Measurements from ENCODE around the gene FLNB. TPM values are rescaled to one million over a fixed set of nuclear protein-coding genes. Genes with fewer than 3 reads are reported as not detected.
A peak's percentile ranks its signal among the peaks of the same experiment; 100 is the strongest.

The FLNB gene
- total RNA-seq, 1 experiment from 2014 or later: 580 TPM

DNA sequence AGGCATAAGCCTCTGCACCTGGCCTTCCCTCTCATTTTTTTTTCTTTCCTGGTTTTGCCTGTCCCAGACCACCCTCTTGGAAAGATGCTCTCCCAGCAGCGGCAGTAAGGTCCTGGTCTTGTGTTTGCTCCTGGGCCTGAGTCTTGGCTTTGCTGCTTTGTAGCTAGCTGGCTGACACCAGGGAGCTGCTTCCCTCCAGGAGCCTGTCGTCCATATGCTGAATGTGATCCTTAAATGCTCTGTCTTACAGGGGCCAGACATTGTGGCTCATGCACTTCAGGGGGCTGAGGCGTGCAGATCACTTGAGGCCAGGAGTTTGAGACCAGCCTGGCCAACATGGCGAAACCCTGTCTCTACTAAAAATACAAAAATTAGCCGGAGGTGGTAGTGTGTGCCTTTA is 17.2 kb downstream of the FLNB start:
- no TSS peak for BruUV-seq (replicated peaks)
- TF ChIP-seq, protein P1, sequence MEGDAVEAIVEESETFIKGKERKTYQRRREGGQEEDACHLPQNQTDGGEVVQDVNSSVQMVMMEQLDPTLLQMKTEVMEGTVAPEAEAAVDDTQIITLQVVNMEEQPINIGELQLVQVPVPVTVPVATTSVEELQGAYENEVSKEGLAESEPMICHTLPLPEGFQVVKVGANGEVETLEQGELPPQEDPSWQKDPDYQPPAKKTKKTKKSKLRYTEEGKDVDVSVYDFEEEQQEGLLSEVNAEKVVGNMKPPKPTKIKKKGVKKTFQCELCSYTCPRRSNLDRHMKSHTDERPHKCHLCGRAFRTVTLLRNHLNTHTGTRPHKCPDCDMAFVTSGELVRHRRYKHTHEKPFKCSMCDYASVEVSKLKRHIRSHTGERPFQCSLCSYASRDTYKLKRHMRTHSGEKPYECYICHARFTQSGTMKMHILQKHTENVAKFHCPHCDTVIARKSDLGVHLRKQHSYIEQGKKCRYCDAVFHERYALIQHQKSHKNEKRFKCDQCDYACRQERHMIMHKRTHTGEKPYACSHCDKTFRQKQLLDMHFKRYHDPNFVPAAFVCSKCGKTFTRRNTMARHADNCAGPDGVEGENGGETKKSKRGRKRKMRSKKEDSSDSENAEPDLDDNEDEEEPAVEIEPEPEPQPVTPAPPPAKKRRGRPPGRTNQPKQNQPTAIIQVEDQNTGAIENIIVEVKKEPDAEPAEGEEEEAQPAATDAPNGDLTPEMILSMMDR (IDR thresholded peaks at IDR 0.05; ENCODE audit: unreplicated experiment): no peak
- Mint-ChIP-seq H3K4me1 (ENCODE audit: insufficient read depth, unreplicated experiment) (peaks cover 52% of the 10 kb centered on the region), H3K27me3 (ENCODE audit: insufficient read depth, unreplicated experiment) (no peaks in the 10 kb centered on the region), H3K27ac (ENCODE audit: low read depth, unreplicated experiment) (peak overlapping the region; percentile 88), H3K36me3 (ENCODE audit: insufficient read depth, unreplicated experiment) (peaks cover 18% of the 10 kb centered on the region), H3K9me3 (ENCODE audit: unreplicated experiment) (no peaks in the 10 kb centered on the region), H3K4me3 (ENCODE audit: unreplicated experiment) (no peak overlapping the region)
- POLR2A ChIA-PET: interaction anchor here (0.6 to 6.2 kb wide), 13 partner anchors 9 to 233 kb away, joined by 3 to 57 read pairs (median 6); partner anchors contain the start of gene FLNB
- no peak for DNase-seq (ENCODE audit: unreplicated experiment)
- CTCF ChIA-PET: interaction anchor here (0.7 to 2.9 kb wide), 15 partner anchors 11 to 153 kb away, joined by 3 to 29 read pairs (median 4); partner anchors contain the start of gene FLNB
- intact Hi-C loops (cut with micrococcal nuclease): no loop called here

DNA sequence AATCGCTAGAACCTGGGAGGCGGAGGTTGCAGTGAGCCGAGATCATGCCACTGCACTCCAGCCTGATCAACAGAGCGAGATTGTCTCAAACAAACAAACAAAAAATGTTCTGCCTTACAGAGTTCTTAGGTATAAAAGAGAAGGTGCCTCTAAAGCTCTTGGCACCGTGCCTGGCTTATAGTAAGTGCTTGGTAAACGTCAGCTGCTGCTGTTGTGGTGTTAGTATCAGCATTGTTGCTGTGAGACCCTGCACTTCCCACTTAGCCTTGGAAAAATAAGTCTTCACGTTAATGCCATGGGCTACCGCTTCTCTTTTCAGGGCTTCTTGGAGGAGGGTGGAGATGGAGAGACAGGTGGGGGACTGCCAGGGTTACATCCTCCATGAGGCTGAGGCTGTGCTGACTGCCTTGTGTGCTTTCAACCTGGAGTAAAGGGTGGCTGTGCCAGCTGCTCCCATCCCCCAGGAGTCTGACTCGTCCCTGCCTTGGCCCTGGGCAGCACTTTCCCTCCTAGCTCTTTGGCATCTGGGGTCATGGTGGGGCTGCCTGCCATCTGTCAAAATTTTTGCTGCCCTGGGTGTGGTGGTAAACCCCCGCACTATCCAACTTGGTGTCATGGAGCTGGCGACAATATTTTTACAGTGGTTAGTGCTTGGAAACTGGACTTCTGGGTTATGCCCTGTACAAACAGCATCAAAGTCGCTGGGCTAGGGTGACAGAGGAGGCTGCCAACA is 17.8 kb downstream of the FLNB start:
- H3K4me3 Mint-ChIP-seq (ENCODE audit: unreplicated experiment): peak overlapping the region; percentile 53
- H3K36me3 Mint-ChIP-seq (ENCODE audit: insufficient read depth, unreplicated experiment): peaks cover 18% of the 10 kb centered on the region
- peaks cover 46% of the 10 kb centered on the region for H3K4me1 Mint-ChIP-seq (ENCODE audit: insufficient read depth, unreplicated experiment)
- POLR2A ChIA-PET: interaction anchor here (0.6 to 6.2 kb wide), 21 partner anchors 7 to 232 kb away, joined by 3 to 57 read pairs (median 5); partner anchors contain the start of gene FLNB
- H3K27ac Mint-ChIP-seq (ENCODE audit: low read depth, unreplicated experiment): peak overlapping the region; percentile 88
- H3K27me3 Mint-ChIP-seq (ENCODE audit: insufficient read depth, unreplicated experiment): no peaks in the 10 kb centered on the region
- CTCF ChIA-PET: interaction anchor here (0.6 to 2.9 kb wide), 27 partner anchors 9 to 449 kb away, joined by 3 to 29 read pairs (median 4); partner anchors contain the start of gene FLNB
- no TSS peak for BruUV-seq (replicated peaks)
- H3K9me3 Mint-ChIP-seq (ENCODE audit: unreplicated experiment): no peaks in the 10 kb centered on the region
- peak; percentile 81 for DNase-seq (ENCODE audit: unreplicated experiment)
- intact Hi-C loops (cut with micrococcal nuclease): loop anchor here (1.0 to 2.0 kb wide), 2 partner anchors 63 to 162 kb away; no protein-coding TSS in a partner anchor
- TF ChIP-seq, protein P1 (IDR thresholded peaks at IDR 0.05; ENCODE audit: unreplicated experiment): no peak

DNA sequence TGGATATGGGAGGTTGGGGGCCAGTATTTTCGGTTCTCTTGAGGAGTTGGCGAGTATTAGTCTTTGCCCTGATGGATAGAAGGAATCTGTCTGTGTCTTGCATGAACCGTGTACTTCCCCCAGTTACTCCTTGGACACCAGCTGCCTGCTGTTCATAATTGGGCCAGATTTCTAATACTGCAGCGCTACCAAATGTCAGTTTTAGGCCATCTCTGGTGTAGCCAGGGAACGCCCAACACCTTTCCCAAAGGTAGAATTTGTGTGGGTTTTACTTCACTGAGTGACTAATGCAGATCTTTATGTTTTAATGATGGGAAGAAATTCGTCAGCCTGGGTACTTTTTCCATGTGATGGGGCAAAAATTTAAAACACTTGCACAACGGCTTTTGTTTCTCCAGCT is 18.4 kb downstream of the FLNB start:
- no peaks in the 10 kb centered on the region for H3K9me3 Mint-ChIP-seq (ENCODE audit: unreplicated experiment)
- H3K4me3 Mint-ChIP-seq (ENCODE audit: unreplicated experiment): peak overlapping the region; percentile 53
- ChIA-PET POLR2A (interaction anchor here (0.6 to 6.2 kb wide), 19 partner anchors 8 to 195 kb away, joined by 3 to 57 read pairs (median 6); partner anchors contain the start of gene FLNB), CTCF (interaction anchor here (0.5 to 2.9 kb wide), 22 partner anchors 9 to 858 kb away, joined by 3 to 29 read pairs (median 4); partner anchors contain the start of gene FLNB)
- DNase-seq (ENCODE audit: unreplicated experiment): peak; percentile 86
- TF ChIP-seq, protein P1 (IDR thresholded peaks at IDR 0.05; ENCODE audit: unreplicated experiment): peak; percentile 26
- H3K27ac Mint-ChIP-seq (ENCODE audit: low read depth, unreplicated experiment): peak overlapping the region; percentile 88
- peaks cover 41% of the 10 kb centered on the region for H3K4me1 Mint-ChIP-seq (ENCODE audit: insufficient read depth, unreplicated experiment)
- H3K36me3 Mint-ChIP-seq (ENCODE audit: insufficient read depth, unreplicated experiment): peaks cover 18% of the 10 kb centered on the region
- no TSS peak for BruUV-seq (replicated peaks)
- intact Hi-C loops (cut with micrococcal nuclease): loop anchor here (1.0 to 2.0 kb wide), 2 partner anchors 64 to 162 kb away; no protein-coding TSS in a partner anchor
- no peaks in the 10 kb centered on the region for H3K27me3 Mint-ChIP-seq (ENCODE audit: insufficient read depth, unreplicated experiment)

DNA sequence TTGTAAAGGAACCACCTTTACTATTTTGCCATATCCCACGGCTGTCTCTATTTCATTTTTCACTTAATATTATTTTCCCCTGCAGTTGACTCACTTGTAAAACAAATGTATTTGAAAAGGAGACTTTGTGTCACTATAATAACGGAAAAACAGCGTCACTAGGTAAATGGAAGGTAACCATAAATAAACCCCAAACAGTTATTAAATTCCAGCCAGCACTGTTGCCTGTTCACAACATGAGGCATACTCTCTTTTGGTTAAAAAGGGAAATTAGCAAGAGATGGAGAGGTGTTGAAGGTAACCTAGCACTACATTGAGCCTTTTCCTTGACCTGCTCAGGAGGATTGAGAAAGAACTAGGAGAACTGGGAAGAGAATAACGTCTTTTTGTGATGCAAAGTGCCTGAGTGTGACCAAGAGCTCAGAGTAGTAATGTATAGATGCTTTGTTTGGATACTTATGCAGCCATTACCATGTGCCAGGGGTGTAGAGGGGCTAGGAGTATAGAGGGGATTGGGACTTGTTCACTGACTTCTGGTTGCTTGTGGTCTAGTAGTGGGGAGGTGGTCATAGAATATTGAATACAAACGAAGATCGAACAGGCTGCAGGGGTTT is 19.6 kb downstream of the FLNB start:
- TF ChIP-seq, protein P1 (IDR thresholded peaks at IDR 0.05; ENCODE audit: unreplicated experiment): no peak
- no peaks in the 10 kb centered on the region for H3K27me3 Mint-ChIP-seq (ENCODE audit: insufficient read depth, unreplicated experiment)
- H3K4me3 Mint-ChIP-seq (ENCODE audit: unreplicated experiment): peak overlapping the region; percentile 40
- CTCF ChIA-PET: interaction anchor here (0.6 to 3.0 kb wide), 11 partner anchors 9 to 162 kb away, joined by 3 to 29 read pairs (median 5); partner anchors contain the start of gene FLNB
- POLR2A ChIA-PET: interaction anchor here (1.0 to 6.2 kb wide), 10 partner anchors 8 to 55 kb away, joined by 3 to 57 read pairs (median 10); partner anchors contain the start of gene FLNB
- no peak for DNase-seq (ENCODE audit: unreplicated experiment)
- peak overlapping the region; percentile 88 for H3K27ac Mint-ChIP-seq (ENCODE audit: low read depth, unreplicated experiment)
- H3K9me3 Mint-ChIP-seq (ENCODE audit: unreplicated experiment): no peaks in the 10 kb centered on the region
- peaks cover 44% of the 10 kb centered on the region for H3K4me1 Mint-ChIP-seq (ENCODE audit: insufficient read depth, unreplicated experiment)
- BruUV-seq (replicated peaks): no TSS peak
- peaks cover 18% of the 10 kb centered on the region for H3K36me3 Mint-ChIP-seq (ENCODE audit: insufficient read depth, unreplicated experiment)
- intact Hi-C loops (cut with micrococcal nuclease): loop anchor here (2.0 kb wide), 1 partner anchor 65 kb away; no protein-coding TSS in a partner anchor
